ENCODE data around the gene SSH3.

DNA sequence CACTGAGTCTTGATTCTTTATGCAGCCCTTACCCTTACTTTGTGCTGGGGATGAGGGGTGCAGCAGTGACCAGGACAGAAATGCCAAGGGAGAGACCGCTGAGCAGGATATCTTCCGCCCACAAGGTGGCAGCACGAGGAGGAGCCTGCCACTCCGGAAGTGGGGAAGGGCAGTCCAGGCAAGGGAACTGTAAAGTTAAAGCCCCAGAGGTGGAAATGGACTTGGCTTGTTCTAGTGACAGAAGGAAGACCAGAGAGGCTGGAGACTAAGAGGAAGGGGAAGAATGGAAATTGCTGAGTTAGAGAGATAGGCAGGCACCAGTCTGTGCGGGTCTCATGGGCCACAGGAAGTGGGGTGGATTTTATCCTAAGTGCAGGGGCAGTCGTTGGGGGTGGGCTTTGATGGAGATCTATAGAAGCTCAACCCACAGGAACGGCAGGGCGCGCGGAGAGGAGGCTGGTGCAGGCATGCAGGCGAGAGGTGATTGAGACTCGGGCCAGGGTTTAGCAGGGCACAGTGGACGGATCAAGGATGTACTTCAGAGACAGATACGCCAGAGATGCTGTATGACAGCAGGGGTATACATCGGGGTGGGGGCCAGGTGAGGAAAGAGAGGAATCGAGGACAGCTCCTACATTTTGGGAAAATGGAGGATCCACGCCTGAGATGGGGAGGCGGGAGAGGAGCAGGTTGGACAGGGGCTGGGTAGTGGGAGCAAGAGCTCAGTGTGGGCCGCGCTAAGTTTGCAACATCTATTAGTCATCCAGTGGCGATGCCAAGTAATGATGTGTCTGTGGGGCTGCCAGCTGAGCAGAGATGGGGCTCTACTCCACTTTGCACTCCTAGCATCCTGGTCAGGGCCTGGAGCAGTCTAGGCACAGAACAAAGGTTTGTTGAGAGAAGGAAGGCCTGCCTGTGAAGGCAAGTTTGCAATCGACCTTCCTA is 40.3 kb upstream of the SSH3 start:
- TF ChIP-seq CTCF (IDR thresholded peaks at IDR 0.05) (peak; percentile 27 to 85 (median 74)), POLR2A (IDR thresholded peaks at IDR 0.05) (no peak)

All from breast epithelium (tissue), 3 donors.